Neural cell (in vitro differentiated cells): ENCODE results near the gene POLR3C. TPM values are rescaled to one million over a fixed set of nuclear protein-coding genes. Genes with fewer than 3 reads are reported as not detected.

Experiments
- H2AFZ ChIP-seq: fragments of 200-600, 300-800 bp; sonication (generic), shearing (Covaris generic); 2 replicates; pipeline ENCODE4 v1.6.0; 2014; ENCODE audit warnings: low read depth, mild to moderate bottlenecking, antibody characterized with exemption, low read length, moderate library complexity
- H3F3A ChIP-seq: fragments of 200-600 bp; shearing (Covaris generic); 2 replicates; pipeline ENCODE4 v1.6.1; 2016; ENCODE audit warnings: mild to moderate bottlenecking, moderate library complexity, mixed read lengths, antibody characterized with exemption, low read length; ENCODE audit not compliant: insufficient read depth, poor library complexity, severe bottlenecking
- H3K27ac ChIP-seq: fragments of 200-600, 300-800 bp; sonication (generic), shearing (Covaris generic); 2 replicates; pipeline ENCODE4 v1.5.1; 2014; ENCODE audit warnings: mild to moderate bottlenecking, low read length, moderate library complexity
- H3K27me3 ChIP-seq: fragments of 300-800, 200-600 bp; sonication (generic), shearing (Covaris generic); 2 replicates; pipeline ENCODE4 v1.6.0; 2014; ENCODE audit warnings: mild to moderate bottlenecking, low read depth, low read length, moderate library complexity; ENCODE audit not compliant: insufficient read depth
- H3K36me3 ChIP-seq: fragments of 300-800, 200-600 bp; sonication (generic), shearing (Covaris generic); 2 replicates; pipeline ENCODE4 v1.5.1; 2014; ENCODE audit warnings: mild to moderate bottlenecking, antibody characterized with exemption, low read length, moderate library complexity; ENCODE audit not compliant: insufficient read depth
- H3K4me2 ChIP-seq: fragments of 300-800, 200-600 bp; sonication (generic), shearing (Covaris generic); 2 replicates; pipeline ENCODE4 v1.6.0; 2014; ENCODE audit warnings: mild to moderate bottlenecking, low read length
- H3K4me3 ChIP-seq: fragments of 300-800, 200-600 bp; sonication (generic), shearing (Covaris generic); 2 replicates; pipeline ENCODE4 v1.5.1; 2014; ENCODE audit warnings: mild to moderate bottlenecking, low read length, moderate library complexity
- H3K79me2 ChIP-seq: fragments of 200-600 bp; shearing (Covaris generic); replicated peaks from 2 replicates; pipeline ENCODE4 v1.6.0; 2014; ENCODE audit warnings: mild to moderate bottlenecking, low read length, moderate library complexity; ENCODE audit not compliant: insufficient read depth
- H3K9ac ChIP-seq: fragments of 300-800, 200-600 bp; sonication (generic), shearing (Covaris generic); 2 replicates; pipeline ENCODE4 v1.6.1; 2016; ENCODE audit warnings: mild to moderate bottlenecking, low read length, mixed read lengths
- H3K9me2 ChIP-seq: fragments of 200-600 bp; shearing (Covaris generic); 2 replicates; pipeline ENCODE4 v1.6.1; 2016; ENCODE audit warnings: mild to moderate bottlenecking, low read length, mixed read lengths; ENCODE audit not compliant: insufficient read depth
- H3K9me3 ChIP-seq: fragments of 200-600, 300-800 bp; sonication (generic), shearing (Covaris generic); 2 replicates; pipeline ENCODE4 v1.6.1; 2016; ENCODE audit warnings: mild to moderate bottlenecking, mixed run types, low read length, moderate library complexity, mixed read lengths
- H4K20me1 ChIP-seq: fragments of 200-600 bp; shearing (Covaris generic); 2 replicates; pipeline ENCODE4 v1.6.1; 2016; ENCODE audit warnings: mild to moderate bottlenecking, mixed run types; ENCODE audit not compliant: insufficient read depth
- CTCF ChIP-seq: fragments of 450-650 bp; IDR thresholded peaks from 2 replicates; pipeline ENCODE4 v1.5.1; 2014; ENCODE audit warnings: antibody characterized with exemption, mild to moderate bottlenecking, moderate library complexity; ENCODE audit not compliant: poor library complexity, severe bottlenecking
- EP300 ChIP-seq: fragments of 450-650 bp; conservative IDR thresholded peaks from 2 replicates; pipeline ENCODE4 v1.6.1; 2014; ENCODE audit warnings: antibody characterized with exemption, mild to moderate bottlenecking, moderate library complexity; ENCODE audit not compliant: poor library complexity, severe bottlenecking
- EZH2 ChIP-seq: fragments of 200-600, 300-800 bp; shearing (Covaris generic), sonication (generic); IDR thresholded peaks from 2 replicates; pipeline ENCODE4 v1.6.1; 2014; ENCODE audit warnings: antibody characterized with exemption, low read length, borderline replicate concordance, mild to moderate bottlenecking; ENCODE audit not compliant: insufficient read depth, poor library complexity, severe bottlenecking
- MXI1 ChIP-seq: fragments of 450-650 bp; conservative IDR thresholded peaks from 2 replicates; pipeline ENCODE4 v1.6.1; 2014; ENCODE audit warnings: antibody characterized with exemption, mild to moderate bottlenecking; ENCODE audit not compliant: poor library complexity, severe bottlenecking
- POLR2AphosphoS5 ChIP-seq: IDR thresholded peaks from 2 replicates; pipeline ENCODE4 v1.6.1; 2012
- RAD21 ChIP-seq: fragments of 450-650 bp; conservative IDR thresholded peaks from 2 replicates; pipeline ENCODE4 v1.6.1; 2014; ENCODE audit warnings: antibody characterized with exemption, mild to moderate bottlenecking, moderate library complexity
- REST ChIP-seq: IDR thresholded peaks from 2 replicates; pipeline ENCODE4 v1.6.1; 2012; ENCODE audit warnings: borderline replicate concordance
- SMC3 ChIP-seq: fragments of 450-650 bp; conservative IDR thresholded peaks from 2 replicates; pipeline ENCODE4 v1.6.1; 2014; ENCODE audit warnings: antibody characterized with exemption, mild to moderate bottlenecking, moderate library complexity; ENCODE audit not compliant: poor library complexity
- TAF1 ChIP-seq: IDR thresholded peaks from 2 replicates; pipeline ENCODE4 v1.6.1; 2012; ENCODE audit warnings: low read depth
- polyA plus RNA-seq: library from polyadenylated mRNA; depleted of rRNA; stranded (reverse); fragments of >200 nt; gene quantifications from 2 replicates; pipeline ENCODE4 v1.2.3, GENCODE V29; 2014

The POLR3C gene
- polyA plus RNA-seq, 1 donor from 2014 or later = 30.1 TPM

DNA sequence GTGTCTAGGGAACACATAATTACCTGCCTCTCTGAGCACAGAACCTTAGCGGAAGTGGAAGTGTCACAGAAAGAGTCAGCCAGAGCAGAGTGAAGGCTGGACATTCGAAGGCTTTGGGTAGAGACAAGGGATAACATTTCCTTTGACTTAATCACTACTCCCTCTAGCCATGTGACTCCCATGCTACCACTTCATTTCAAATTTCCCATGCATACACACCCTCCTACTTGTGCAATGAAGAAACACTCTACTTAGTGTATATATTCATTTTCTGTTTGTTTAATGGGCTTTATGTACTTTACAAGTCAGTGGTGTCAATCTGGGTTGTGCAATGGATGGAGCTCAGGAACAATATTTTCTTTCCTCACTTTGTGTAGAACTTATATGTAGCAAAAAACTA, 54.7 kb downstream of the POLR3C start:
- H3K4me3 ChIP-seq = no peak overlapping the region
- TF ChIP-seq TAF1 (no peak), POLR2AphosphoS5 (no peak)
- no peaks in the 10 kb centered on the region for H3K79me2 ChIP-seq
- H4K20me1 ChIP-seq = no peaks in the 10 kb centered on the region
- no peaks in the 10 kb centered on the region for H3K36me3 ChIP-seq
- H3K27me3 ChIP-seq = peaks cover 4% of the 10 kb centered on the region
- no peak overlapping the region for H3K9ac ChIP-seq
- H3F3A ChIP-seq = no peaks in the 10 kb centered on the region
- no peak overlapping the region for H3K4me2 ChIP-seq
- H3K27ac ChIP-seq = no peak overlapping the region
- no peaks in the 10 kb centered on the region for H3K9me3 ChIP-seq
- H3K9me2 ChIP-seq = no peaks in the 10 kb centered on the region
- no peak overlapping the region for H2AFZ ChIP-seq

DNA sequence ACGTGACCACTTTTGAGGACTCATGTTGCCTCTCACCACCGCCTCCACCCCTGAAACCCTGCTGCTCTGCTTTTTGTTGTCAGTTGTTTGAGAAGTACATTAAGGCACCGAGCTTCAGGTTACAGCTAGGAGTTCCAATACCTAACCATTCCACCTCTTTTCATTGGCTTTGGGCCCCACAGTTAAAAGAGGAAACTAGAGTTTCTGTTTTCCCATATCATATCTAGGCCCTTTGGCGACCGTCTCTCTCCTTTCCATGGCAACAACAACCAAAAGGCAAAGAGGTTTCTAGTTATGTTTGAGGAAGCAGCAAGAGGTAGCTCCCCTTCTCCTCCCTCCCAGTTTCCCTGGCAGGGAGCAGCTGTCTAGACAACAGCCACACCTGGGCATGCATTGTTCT, 55.8 kb downstream of the POLR3C start:
- no peak overlapping the region for H2AFZ ChIP-seq
- no peaks in the 10 kb centered on the region for H3K9me3 ChIP-seq
- H4K20me1 ChIP-seq = no peaks in the 10 kb centered on the region
- H3K4me2 ChIP-seq = no peak overlapping the region
- H3K36me3 ChIP-seq = no peaks in the 10 kb centered on the region
- no peaks in the 10 kb centered on the region for H3K9me2 ChIP-seq
- no peak overlapping the region for H3K9ac ChIP-seq
- H3K27me3 ChIP-seq = peaks cover 11% of the 10 kb centered on the region
- no peaks in the 10 kb centered on the region for H3F3A ChIP-seq
- H3K79me2 ChIP-seq = no peaks in the 10 kb centered on the region
- TF ChIP-seq POLR2AphosphoS5 (no peak), SMC3 (no peak), EP300 (no peak), RAD21 (no peak), REST (no peak), CTCF (no peak), MXI1 (no peak), EZH2 (no peak)
- no peak overlapping the region for H3K27ac ChIP-seq
- H3K4me3 ChIP-seq = no peak overlapping the region

GRCh38 chr1:145884675-145885074, 60.7 kb downstream of the POLR3C start:
- H3K27me3 ChIP-seq = peaks cover 22% of the 10 kb centered on the region
- no peak overlapping the region for H3K4me3 ChIP-seq
- no peak for TF ChIP-seq SMC3
- TF ChIP-seq REST = no peak
- TF ChIP-seq EP300 = no peak
- TF ChIP-seq RAD21 = no peak
- no peak for TF ChIP-seq TAF1
- no peak for TF ChIP-seq MXI1
- no peak for TF ChIP-seq CTCF
- H3K27ac ChIP-seq = no peak overlapping the region
- H3K9ac ChIP-seq = no peak overlapping the region
- H3K36me3 ChIP-seq = no peaks in the 10 kb centered on the region
- no peaks in the 10 kb centered on the region for H3K9me2 ChIP-seq
- H3K9me3 ChIP-seq = no peaks in the 10 kb centered on the region
- H2AFZ ChIP-seq = no peak overlapping the region
- no peak overlapping the region for H3K4me2 ChIP-seq
- no peaks in the 10 kb centered on the region for H3F3A ChIP-seq
- H3K79me2 ChIP-seq = no peaks in the 10 kb centered on the region
- H4K20me1 ChIP-seq = no peaks in the 10 kb centered on the region
